Lung microvascular endothelial cell (primary cell): Measurements from ENCODE around the gene NLRP8. TPM values are rescaled to one million over a fixed set of nuclear protein-coding genes. Genes with fewer than 3 reads are reported as not detected.
A peak's percentile ranks its signal among the peaks of the same experiment; 100 is the strongest.
"Not testable (repeated sequence)": the region's sequence is repeated elsewhere in the genome, so short reads cannot be mapped to it uniquely, and the experiment has no call there.

Experiments
- DNase-seq, 2 donors: peaks; one replicate each; pipeline versions ENCODE4 v3.0.0 to v3.0.0-alpha.2; 2010; ENCODE audit warnings: low read depth in 2 of 2
- total RNA-seq: library from RNA; depleted of rRNA; stranded (reverse); fragments of >200 nt; gene quantifications from 2 replicates; pipeline ENCODE4 v1.2.1, GENCODE V29; 2014

Gene NLRP8
- total RNA-seq, 1 donor from 2014 or later: not detected

GRCh38 chr19:55973982-55974381, 26.4 kb downstream of the NLRP8 start:
- DNase-seq: no peak

GRCh38 chr19:55980415-55980814, 32.8 kb downstream of the NLRP8 start:
- DNase-seq: no peak

- DNase-seq: no peak
Observed at GRCh38 chr19:55985254-55985653, 37.6 kb downstream of the NLRP8 start.

- DNase-seq: no peak
Observed at GRCh38 chr19:55986487-55986886, 38.9 kb downstream of the NLRP8 start, which contains the start of gene NLRP5. NLRP5 (plus strand) TSS chr19:55986775.

GRCh38 chr19:55990831-55991230, 43.2 kb downstream of the NLRP8 start:
- no peak for DNase-seq

- DNase-seq: no peak
Observed at GRCh38 chr19:55993492-55993891, 45.9 kb downstream of the NLRP8 start.

- DNase-seq: no peak
Observed at GRCh38 chr19:56014765-56015164, 67.1 kb downstream of the NLRP8 start.

GRCh38 chr19:56015756-56016155, 68.1 kb downstream of the NLRP8 start:
- DNase-seq: peak; percentile 13 to 29

- not testable (repeated sequence) for DNase-seq
Observed at GRCh38 chr19:56019325-56019724, 71.7 kb downstream of the NLRP8 start.

- not testable (repeated sequence) for DNase-seq
Observed at GRCh38 chr19:56020355-56020975, 72.8 kb downstream of the NLRP8 start.

GRCh38 chr19:56026769-56027168, 79.1 kb downstream of the NLRP8 start:
- no peak for DNase-seq

Other genes starting within 250 kb of the NLRP8 start
- gene NLRP9, start 209.4 kb upstream of the NLRP8 start, total RNA-seq: not detected in 2 replicates
- gene RFPL4A, start 188.7 kb upstream of the NLRP8 start, total RNA-seq: 1.1 and 1.2 TPM in 2 replicates
- 0.22 and 0.40 TPM in 2 replicates for gene RFPL4AL1, start 178.7 kb upstream of the NLRP8 start, total RNA-seq
- under 0.01 TPM in 2 replicates for gene NLRP11, start 115.8 kb upstream of the NLRP8 start, total RNA-seq
- gene NLRP4, start 111.3 kb upstream of the NLRP8 start, total RNA-seq: not detected in 2 replicates
- gene NLRP13, start 15.5 kb upstream of the NLRP8 start, total RNA-seq: not detected in 2 replicates
- gene NLRP5, start 38.9 kb downstream of the NLRP8 start, total RNA-seq: not detected in 2 replicates
- 20.9 and 31.0 TPM in 2 replicates for gene ZNF787, start 173.5 kb downstream of the NLRP8 start, total RNA-seq
- 8.1 and 12.5 TPM in 2 replicates for gene ZNF444, start 193.5 kb downstream of the NLRP8 start, total RNA-seq
- gene GALP, start 228.2 kb downstream of the NLRP8 start, total RNA-seq: not detected in 2 replicates
- gene ZSCAN5B, start 250.0 kb downstream of the NLRP8 start, total RNA-seq: not detected in 2 replicates